Measurements from ENCODE around the gene SYT9.

GRCh38 chr11:7471071-7471470 is 219.4 kb downstream of the SYT9 start:
- no peak for TF ChIP-seq MAX (IDR thresholded peaks at IDR 0.05; ENCODE audit: insufficient read depth, insufficient read length)
- TF ChIP-seq GATA2 (IDR thresholded peaks at IDR 0.05; ENCODE audit: insufficient read depth, insufficient read length, low read depth, low read length) = no peak
- TF ChIP-seq CTCF (IDR thresholded peaks at IDR 0.05; ENCODE audit: extremely low read depth in 1 of 2, insufficient read depth in 1 of 2, low read depth in 1 of 2, low read length in 2 of 2) = no peak
- TF ChIP-seq EZH2 (IDR thresholded peaks at IDR 0.05; ENCODE audit: borderline replicate concordance, low read depth, low read length, severe bottlenecking) = no peak
- no peak for TF ChIP-seq POLR2AphosphoS5 (IDR thresholded peaks at IDR 0.05; ENCODE audit: insufficient read depth, low read depth, low read length)
- no peak for TF ChIP-seq JUN (IDR thresholded peaks at IDR 0.05; ENCODE audit: borderline replicate concordance, insufficient read depth, insufficient read length, low read depth)
- TF ChIP-seq FOS (IDR thresholded peaks at IDR 0.05; ENCODE audit: borderline replicate concordance, insufficient read depth, low read length) = no peak
- no peak for TF ChIP-seq POLR2A (IDR thresholded peaks at IDR 0.05; ENCODE audit: low read depth, low read length)
- no peak for TF ChIP-seq MYC (IDR thresholded peaks at IDR 0.05; ENCODE audit: low read depth, low read length)

Measured in endothelial cell of umbilical vein (primary cell).